ENCODE results near the gene FBXO33.
"Not testable (repeated sequence)": the region's sequence is repeated elsewhere in the genome, so short reads cannot be mapped to it uniquely, and the experiment has no call there.

Gene FBXO33

GRCh38 chr14:39369029-39369428, 63.2 kb downstream of the FBXO33 start:
- no peak for DNase-seq (ENCODE audit: low read depth)

- DNase-seq (ENCODE audit: low read depth): no peak
Observed at GRCh38 chr14:39368261-39368959, 63.8 kb downstream of the FBXO33 start.

- DNase-seq (ENCODE audit: low read depth): no peak
Observed at GRCh38 chr14:39367387-39367751, 64.9 kb downstream of the FBXO33 start.

- no peak for DNase-seq (ENCODE audit: low read depth)
Observed at GRCh38 chr14:39366460-39367386, 65.5 kb downstream of the FBXO33 start.

GRCh38 chr14:39365354-39365753, 66.9 kb downstream of the FBXO33 start:
- no peak for DNase-seq (ENCODE audit: low read depth)

GRCh38 chr14:39364509-39364908, 67.7 kb downstream of the FBXO33 start:
- no peak for DNase-seq (ENCODE audit: low read depth)

- DNase-seq (ENCODE audit: low read depth): not testable (repeated sequence)
Observed at GRCh38 chr14:39361556-39361955, 70.7 kb downstream of the FBXO33 start.

- no peak for DNase-seq (ENCODE audit: low read depth)
Observed at GRCh38 chr14:39360316-39360715, 71.9 kb downstream of the FBXO33 start.

GRCh38 chr14:39359069-39359468, 73.2 kb downstream of the FBXO33 start:
- not testable (repeated sequence) for DNase-seq (ENCODE audit: low read depth)

GRCh38 chr14:39351708-39352107, 80.5 kb downstream of the FBXO33 start:
- no peak for DNase-seq (ENCODE audit: low read depth)

GRCh38 chr14:39350866-39351265, 81.4 kb downstream of the FBXO33 start:
- DNase-seq (ENCODE audit: low read depth): no peak

All from activated gamma-delta T cell treated with anti-CD3 and anti-CD28 coated beads, Interleukin-2, amount 50 U/mL, for 16 hours (primary cell).